GM18861 (cell line): Measurements from ENCODE around the gene ZNF532.

Source experiments
- ATAC-seq: cut with Tn5 transposase; IDR thresholded peaks from one replicate; pipeline ENCODE4 v1.9.1; 2021; ENCODE audit not compliant: unreplicated experiment

ZNF532 gene

DNA sequence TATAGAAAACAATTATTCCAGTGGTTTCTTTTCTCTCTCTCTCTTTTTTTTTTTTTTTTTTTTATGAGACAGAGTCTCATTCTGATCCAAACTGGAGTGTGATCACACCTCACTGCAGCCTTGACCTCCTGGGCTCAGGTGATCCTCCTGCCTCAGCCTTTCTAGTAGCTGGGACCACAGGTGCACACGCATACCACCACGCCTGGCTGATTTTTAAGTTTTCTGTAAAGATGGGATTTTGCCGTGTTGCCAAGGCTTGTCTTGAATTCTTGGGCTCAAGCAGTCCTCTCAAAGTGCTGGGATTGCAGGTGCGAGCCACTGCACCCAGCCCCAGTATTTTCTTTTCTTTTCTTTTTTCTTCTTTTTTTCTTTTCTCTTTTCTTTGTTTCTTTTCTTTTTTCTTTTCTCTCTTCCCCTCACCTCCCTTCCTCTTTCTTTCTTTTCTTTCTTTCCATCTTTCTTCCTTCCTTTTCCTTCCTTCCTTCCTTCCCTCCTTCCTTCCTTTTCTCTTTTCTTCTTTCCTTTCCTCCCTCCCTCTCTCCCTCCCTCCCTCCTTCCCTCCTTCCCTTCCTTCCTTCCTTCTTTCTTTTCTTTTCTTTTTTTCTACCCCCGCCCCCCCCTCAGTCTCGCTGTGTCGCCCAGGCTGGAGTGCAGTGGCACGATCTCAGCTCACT, 76.9 kb downstream of the ZNF532 start:
- ATAC-seq = no peak

DNA sequence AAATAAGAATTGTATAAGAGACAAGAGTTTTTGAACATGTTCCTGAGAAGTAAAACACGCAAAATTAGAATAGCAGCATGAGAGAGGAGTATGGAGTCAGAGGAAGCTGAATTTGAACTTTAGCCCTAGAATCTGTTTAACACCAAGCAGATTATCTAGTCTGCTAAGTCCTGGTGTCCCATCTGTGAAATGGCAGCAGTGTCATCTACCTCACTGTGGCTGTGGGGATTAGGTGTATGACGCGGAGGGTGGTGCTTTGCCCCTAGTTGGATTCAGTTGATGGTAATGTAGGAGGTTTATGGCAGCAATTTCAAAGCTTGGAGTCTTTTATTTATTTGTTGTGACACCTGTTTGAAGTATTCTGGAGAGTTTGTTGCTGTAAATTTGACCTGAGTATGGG, 79.2 kb downstream of the ZNF532 start:
- no peak for ATAC-seq

DNA sequence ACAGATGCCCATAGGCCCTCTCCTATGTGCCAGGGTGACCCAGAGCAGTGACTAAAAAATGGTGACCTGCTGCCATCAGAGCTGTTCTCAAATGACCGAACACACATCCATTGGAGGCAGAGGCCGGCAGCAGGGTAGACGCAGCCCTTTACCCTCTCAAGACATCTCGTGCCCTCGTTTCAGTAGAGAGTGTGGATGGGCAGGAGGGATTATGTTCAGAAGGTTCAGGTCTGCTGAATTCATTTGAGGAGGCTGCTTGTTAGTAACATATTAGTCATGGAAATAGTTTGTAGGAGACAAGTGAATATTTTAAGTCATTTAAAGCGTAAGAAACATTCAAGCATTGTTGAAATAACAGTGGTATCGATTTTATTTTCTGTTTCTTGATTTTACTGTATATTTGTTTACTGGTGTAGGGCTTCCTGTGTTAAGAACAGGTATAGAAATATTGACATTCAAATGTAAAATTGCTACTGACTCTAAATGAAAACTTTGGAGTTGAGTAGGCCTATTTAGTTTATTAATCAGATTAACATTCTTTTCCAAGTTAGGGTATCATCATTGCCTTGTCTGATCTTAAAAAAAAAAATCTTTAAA, 82.6 kb downstream of the ZNF532 start:
- no peak for ATAC-seq

DNA sequence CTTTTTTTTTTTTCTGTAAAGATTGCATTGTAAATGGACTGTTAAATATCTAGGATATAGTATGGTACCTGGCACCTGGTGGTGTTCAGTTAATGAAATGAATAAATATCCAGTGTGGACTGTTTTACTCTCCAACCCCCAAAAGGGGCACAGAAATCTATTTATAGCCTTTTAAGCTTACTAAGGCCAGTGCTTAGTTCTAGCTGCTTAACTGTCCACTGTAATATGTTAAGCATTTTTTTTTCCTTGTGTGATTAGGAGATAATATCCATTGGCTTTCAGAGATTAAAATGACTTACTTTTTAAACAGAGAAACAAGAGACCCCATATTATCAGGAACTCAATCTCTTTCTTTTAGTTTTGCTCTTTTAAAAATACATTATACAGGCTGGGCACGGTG, 84.4 kb downstream of the ZNF532 start:
- ATAC-seq = no peak

DNA sequence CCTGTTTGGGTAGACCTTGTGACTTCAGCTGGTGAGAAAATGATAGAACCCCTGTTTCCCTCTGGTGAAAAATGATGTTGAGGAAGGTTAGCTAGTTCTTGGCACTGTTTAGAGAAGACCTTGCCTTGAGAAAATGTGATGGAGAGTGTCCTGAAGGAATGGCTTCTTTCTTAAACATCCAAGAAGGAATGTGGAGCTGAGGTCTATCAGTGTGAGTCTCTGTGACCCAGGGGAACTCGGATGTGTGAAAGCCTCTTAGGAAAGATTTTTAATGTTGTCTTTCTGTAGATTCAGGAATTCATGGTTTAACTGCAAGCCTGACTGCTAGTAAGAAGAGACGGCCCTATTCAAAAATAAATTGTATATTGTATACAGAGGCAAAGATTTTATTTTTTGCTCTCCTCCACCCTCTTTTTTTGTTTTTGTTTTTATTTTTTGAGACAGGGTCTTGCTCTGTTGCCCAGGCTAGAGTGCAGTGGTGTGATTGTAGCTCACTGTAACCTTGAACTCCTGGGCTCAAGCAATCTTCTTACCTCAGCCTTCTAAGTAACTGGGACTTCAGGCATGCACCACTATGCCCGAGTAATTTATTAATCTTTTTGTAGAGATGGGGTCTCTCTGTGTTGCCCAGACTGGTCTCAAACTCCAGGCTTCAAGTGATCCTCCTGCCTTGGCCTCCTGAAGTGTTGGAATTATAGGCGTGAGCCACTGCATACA, 87.5 kb downstream of the ZNF532 start:
- ATAC-seq = no peak

DNA sequence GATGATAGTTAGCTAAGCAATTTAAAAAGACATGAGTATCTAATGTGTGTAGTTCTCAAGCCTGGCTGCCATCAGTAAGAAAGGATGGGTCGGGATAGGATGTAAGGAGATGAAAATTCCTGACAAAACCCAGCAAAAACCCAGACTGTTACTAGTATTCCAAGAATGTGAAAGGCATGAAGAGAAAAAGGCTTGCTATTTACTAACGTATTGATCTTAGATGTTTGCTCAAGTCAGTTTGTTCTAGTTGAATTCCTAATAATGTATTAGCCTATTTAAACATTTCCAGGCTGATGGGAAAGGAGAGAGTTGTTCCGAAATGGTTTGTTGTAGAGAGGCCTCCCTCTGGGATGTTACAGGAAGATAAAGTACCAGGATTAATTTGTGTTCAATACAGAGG, 88.2 kb downstream of the ZNF532 start:
- ATAC-seq = no peak

DNA sequence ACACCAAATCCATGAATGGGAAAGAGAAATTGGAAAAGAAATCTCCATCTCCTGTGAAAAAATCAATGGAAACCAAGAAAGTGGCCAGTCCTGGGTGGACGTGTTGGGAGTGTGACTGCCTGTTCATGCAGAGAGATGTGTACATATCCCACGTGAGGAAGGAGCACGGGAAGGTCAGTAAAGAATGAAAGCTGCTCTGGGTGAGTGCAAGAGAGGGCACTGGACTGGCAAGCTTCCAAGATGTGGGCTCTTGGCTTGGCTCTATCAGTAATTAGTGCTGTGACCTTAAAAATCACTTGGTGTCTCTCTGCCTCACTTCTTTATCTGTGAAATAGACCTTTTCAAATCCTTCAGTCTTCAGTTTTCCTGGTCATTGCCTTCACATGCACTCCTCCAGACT, 89.0 kb downstream of the ZNF532 start:
- no peak for ATAC-seq

DNA sequence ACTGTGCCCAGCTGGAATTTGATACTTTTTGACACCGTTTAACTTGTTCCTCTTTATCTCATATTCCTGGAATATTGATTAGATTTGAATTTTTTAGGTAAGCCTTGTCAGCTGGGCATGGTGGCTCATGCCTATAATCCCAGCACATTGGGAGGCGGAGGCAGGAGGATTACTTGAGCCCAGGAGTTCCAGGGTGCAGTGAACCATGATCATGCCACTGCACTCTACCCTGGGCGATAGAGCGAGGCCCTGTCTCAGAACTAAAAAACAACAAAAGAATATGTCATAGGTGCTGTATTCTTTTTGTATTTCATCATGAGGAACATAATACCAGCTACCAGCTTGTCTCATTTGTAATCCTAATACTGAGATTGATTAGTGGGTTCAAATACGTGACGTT, 90.3 kb downstream of the ZNF532 start:
- ATAC-seq = no peak

DNA sequence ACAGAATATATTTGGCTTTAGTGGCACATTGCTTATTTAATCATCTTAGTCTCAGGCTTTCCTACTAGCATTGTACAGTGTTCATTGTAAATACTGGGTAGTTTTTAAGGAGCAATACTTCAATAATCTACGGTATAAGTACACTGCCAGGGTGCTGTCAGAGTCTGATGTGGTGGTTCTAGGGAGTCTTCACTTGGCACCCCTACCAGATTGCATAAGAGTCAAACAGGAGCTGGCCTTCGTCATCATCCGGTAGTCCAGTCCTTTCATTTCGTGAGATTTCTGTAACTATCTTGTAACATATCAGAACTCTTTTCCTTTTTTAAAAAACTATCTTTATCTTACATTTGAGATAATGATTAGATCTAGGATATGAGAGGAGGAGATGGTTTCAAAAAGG, 91.1 kb downstream of the ZNF532 start:
- no peak for ATAC-seq

DNA sequence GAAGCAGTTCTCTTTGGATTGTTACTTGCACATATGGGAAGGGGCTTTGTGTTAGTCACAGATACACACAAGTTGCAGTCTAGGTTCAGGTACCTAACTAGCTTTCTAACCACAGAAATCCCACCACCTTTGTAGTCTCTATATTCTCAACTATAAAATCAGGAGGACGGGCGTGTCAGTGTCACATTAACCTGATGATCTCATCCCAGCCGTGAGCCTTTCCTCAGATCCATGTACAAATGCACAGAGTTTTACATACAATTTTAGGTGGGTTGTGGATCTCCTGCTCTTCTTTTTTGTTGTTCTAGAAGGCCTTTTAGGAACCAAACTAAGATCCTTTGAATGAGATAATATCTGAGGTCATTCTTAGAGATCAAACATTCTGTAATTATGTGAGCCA, 94.0 kb downstream of the ZNF532 start:
- ATAC-seq = no peak

DNA sequence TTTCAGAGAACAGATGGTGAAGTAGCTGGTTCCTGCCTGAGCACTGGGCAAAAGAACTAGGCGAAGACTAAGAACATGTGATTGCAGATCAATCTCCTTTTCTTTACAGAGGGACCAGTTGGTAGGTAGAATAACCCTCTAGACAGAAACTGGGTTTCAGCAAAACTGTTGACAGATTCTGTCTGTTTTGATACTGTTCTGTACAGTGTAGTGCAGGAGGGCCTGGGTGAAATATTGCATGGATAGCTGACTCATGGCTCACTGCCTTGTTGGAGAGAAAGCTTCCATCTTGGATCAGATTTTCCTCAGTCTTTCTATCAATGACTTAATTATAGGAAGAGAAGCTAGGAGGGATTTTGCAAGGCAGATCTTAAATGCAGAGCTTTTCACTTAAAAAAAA, 95.8 kb downstream of the ZNF532 start:
- ATAC-seq = no peak

DNA sequence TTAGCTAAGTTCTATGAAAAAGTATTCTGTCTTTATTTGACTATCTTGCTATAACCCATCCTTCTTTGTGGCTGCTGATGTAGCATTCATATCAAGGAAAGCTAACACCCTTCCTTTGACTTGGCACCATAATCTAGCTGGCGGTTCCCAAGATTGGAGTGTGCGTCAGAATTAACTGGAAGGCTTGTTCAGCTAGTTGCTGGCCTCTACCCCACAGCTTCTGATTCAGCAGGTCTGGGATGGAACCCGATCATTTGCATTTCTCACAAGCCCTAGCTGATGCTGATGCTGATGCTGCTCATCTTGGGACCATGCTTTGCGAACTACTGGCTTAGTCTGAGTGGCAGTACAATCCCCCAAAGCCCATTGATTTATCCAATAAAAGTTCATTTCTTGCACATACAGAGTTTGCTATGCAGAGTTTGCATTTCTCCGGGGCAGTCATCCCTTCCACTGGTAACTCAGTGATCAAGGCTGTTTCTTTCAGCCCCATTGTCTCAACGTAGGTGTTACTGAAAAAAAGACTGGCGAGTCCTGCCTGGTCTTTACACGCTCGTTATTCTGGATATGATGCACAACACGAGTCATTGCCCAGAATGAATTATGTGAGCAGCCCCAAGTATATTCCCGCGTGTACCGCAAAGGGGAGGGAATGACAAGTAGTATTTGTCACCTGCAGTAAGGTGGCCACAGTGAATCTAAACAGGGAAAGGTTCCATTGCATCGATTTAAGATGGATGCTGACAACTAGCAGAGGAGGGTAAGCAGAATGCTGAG, 96.5 kb downstream of the ZNF532 start:
- ATAC-seq = no peak

DNA sequence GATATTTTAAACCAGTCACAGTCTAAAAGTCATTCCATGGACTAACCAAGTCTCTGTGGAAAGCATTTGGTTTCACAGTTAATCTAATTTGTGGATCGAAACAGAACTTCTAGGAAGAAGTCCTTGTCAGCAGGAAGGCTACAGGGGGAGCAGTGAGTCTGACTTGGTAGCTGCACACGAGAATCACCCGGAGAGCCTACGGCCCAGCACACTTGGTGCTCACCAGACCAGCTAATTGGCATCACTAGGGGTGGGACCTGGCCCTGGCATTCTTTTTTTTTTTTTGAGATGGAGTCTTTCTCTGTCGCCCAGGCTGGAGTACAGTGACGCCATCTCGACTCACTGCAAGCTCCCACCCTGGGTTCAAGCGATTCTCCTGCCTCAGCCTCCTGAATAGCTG, 97.7 kb downstream of the ZNF532 start:
- ATAC-seq = no peak

DNA sequence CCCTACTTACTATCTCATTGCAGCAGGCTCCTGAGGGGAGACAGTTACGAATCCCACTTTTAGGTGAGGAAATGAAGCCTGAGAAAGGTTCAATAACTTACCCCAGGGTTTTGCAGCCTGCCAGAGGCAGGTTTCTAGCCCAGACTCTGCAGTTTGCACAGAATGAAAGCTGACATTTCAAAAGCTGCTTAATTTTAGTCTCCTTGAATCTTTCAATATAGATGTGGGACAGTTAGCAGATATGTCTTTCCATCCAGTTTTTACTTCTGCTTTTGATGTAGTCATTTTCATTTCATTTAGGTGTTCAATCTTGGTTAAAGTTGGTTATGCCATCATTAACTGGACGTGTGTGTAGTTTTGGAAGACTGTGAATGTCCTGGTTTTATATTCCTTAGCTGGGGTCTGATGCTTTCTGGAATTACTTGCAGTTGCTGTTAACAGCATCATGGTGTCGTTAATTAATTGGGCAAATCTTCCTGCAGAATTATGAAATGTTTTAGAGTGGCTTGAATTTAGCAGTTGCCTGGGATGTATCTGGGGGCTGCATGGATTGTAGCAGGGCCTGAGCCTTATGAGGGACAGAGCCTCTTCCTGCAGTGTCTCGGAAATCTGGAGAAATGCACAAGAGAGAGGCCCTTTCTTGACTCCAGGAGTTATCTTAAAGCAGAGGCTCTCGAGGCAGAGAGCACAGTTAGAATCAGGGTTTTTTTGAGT, 100.8 kb downstream of the ZNF532 start:
- ATAC-seq = no peak

DNA sequence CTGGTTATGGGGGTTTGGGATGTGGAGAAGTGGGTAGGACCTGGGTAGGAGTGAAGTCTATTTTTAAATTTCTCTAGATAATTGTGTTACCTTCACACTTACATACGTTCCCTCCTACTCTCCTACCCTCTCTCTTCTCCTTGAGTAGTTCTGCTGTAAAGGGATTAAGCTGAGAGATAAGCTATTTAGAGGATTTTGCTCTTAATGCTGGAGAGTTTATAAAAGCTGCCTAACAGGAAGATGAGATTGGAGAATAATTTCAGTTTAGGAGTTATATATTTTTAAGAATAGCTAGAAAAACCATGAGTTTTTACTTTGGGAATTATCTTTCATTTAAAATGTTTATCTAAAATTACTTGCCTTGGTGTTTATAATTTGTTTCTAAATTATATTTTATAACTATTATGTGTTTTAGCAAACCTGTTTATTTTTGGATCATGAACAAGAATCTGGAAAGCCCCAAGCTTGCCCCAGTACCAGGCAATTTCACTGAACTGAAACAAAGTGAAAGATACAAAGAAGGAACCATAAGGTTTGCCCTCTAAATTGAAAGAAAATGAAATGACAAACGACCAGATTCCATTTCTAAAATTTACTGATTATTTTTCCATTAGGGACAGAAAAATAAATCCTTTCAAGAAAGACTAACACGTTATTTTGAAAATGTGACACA, 101.5 kb downstream of the ZNF532 start:
- no peak for ATAC-seq

DNA sequence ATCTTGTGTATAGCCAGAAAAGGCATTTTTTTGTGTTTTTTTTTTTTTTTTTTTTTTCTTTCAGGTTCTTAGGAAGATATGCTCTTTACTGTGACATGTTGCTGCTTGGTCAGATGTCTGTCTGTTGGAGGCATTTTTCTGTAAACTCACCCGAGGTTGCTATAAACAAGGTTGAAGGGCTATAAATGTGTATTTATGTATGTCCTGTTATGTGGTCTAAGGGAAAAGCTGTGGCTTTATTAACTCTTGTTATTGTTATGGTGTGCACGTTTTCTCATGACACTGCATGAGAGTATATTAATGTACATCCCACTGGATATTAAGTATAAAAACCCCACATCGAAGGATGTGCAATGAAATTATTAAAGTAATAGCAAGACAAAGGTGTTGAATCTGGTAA, 102.0 kb downstream of the ZNF532 start:
- no peak for ATAC-seq

DNA sequence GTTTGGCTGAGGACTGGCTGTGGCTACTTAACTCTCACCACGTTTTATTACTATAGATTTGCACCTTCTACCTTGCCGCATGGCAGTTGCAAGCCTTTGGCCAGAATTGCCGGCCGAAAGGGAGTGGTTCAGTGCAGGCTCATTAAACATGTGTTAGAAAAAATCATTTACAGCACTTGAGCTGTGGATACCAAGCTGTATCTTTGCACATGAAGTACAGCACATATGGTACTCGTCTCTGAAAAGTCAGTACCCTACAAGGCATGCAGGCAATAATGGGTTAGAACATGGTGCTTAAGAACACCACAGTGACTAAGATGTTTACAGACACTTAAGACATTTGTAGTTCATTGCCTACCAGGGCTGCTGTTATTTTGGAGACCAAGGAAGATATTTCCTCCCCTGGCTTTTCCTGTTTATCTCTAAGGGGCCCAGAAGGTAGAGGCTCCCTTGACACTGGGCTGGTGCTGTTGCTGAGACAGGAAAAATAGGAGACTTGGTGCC, 103.1 kb downstream of the ZNF532 start:
- no peak for ATAC-seq

DNA sequence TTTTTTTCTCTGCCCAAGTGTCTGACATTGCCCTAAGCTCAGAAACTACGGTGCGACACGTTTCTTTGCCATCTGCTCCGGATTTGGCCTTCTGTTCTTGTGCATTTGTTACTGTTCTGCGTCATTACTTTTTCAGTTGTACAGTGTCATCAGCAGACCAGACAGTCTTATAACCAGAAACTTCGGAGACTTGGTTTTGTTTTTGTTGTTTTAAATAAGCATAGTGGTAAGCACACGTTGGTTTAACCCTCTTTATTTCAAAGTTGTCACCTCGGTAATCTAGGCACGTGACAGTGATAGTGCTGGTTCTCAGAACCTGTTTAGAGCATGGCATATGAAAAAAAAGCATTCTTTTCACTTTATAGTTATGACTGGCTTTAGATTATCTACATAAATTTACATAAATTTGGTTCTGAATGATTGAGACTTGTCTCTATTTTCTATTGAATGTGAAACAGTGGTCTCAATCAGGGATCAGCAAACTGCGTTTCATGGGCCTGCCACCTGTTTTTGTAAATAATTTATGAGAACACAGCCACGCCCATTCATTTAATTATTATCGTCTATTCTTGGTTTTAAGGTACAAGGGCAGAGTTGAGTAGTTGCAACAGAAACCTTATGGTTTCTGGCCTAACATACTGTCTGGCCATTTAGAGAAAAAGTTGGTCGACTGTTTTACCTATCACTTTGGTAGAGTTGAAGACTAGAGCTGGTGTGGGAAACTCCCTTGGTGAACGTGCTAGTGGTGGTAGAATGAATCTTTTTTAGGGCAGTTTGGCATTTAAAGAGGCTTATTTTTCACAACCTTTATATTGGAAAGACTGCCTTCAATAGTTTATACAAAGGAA, 106.5 kb downstream of the ZNF532 start:
- peak; percentile 80 for ATAC-seq

DNA sequence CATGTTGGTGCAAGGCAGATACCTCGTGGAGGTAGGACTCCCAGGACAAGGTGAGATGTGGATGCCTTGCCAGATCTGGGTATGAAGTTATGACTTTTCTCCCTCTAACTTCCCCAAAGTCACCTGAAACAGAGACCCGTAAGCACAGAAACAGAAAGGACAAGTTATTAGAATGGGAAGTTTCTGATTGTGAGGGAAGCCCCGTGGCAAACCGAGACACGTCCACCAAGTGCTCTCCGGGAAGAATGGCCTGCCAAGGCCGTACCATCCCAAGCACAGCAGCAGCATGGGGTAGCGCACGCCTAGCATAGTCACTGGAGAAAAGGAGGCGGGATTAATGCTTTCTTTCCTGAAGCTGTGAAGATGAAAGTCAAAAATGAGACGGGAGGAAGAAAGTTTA, 110.6 kb downstream of the ZNF532 start:
- no peak for ATAC-seq
